K562 (cell line): ENCODE measurements around the gene KRT75. TPM values are rescaled to one million over a fixed set of nuclear protein-coding genes. Genes with fewer than 3 reads are reported as not detected.

Experiments
- ATAC-seq: fragments of 200-7000 bp; cut with Tn5 transposase; 3 replicates; pipeline ENCODE4 v1.9.1; 2020; ENCODE audit warnings: moderate library complexity
- BruUV-seq: library from RNA; stranded (reverse); fragments of 400-500 nt; replicated peaks from 2 replicates; lab custom pipeline; 2021; lab: Mats Ljungman, UMichigan
- CTCF ChIA-PET: fragments of 300-600 bp; formaldehyde crosslinking; extraction: SDS; loops from one replicate; lab custom pipeline; 2021; ENCODE audit warnings: low intra/inter-chr PET ratio; lab: Yijun Ruan, JAX
- POLR2A ChIA-PET: fragments of 300-600, 350-650 bp; sonication (Branson Sonifier 250); formaldehyde crosslinking; extraction: SDS; loops from one replicate; lab custom pipeline; 2021; ENCODE audit warnings: antibody characterized with exemption, inconsistent platforms; lab: Yijun Ruan, JAX
- DNase-seq, 4 experiments: peaks; one replicate each; pipeline versions ENCODE4 v3.0.0 to v3.0.0-alpha.2; 2011 to 2018; ENCODE audit warnings: low spot score in 3 of 4, mixed read lengths in 3 of 4; ENCODE audit errors: extremely low read depth in 1 of 4
- FAIRE-seq: peaks from 2 replicates; lab custom pipeline; 2011; peaks lifted over from hg19 to GRCh38; lab: Jason Lieb, UNC
- H2AFZ ChIP-seq: 2 replicates; pipeline ENCODE4 v1.6.0; 2011; ENCODE audit warnings: low read depth, low read length, control low read depth, inconsistent platforms
- H3K27ac ChIP-seq: fragments of 200-600 bp; 3 replicates; pipeline ENCODE4 v1.8.0; 2011; ENCODE audit warnings: low read depth, mild to moderate bottlenecking, control low read depth, inconsistent platforms, low read length, moderate library complexity, mixed read lengths; ENCODE audit errors: extremely low read depth
- H3K27me3 ChIP-seq, 2 experiments: fragments of 300-600 bp in 1 of 2; 2 replicates in 1 of 2; 3 replicates in 1 of 2; pipeline versions ENCODE4 v1.6.0 to v1.8.0; 2011; ENCODE audit warnings: inconsistent platforms in 2 of 2, low read length in 2 of 2, mild to moderate bottlenecking in 1 of 2, mixed read lengths in 1 of 2, moderate library complexity in 1 of 2; ENCODE audit not compliant: control insufficient read depth in 2 of 2, insufficient read depth in 2 of 2
- H3K36me3 ChIP-seq: fragments of 300-600 bp; 3 replicates; pipeline ENCODE4 v1.8.0; 2011; ENCODE audit warnings: mild to moderate bottlenecking, low read length, inconsistent platforms; ENCODE audit not compliant: control insufficient read depth, insufficient read depth
- H3K4me1 ChIP-seq, 2 experiments: fragments of 200-600 bp in 1 of 2; replicated peaks in 1 of 2; 2 replicates in 1 of 2; 3 replicates in 1 of 2; pipeline versions ENCODE4 v1.5.1 to v1.8.0; 2011; ENCODE audit warnings: inconsistent platforms in 2 of 2, low read length in 2 of 2, mild to moderate bottlenecking in 1 of 2, mixed read lengths in 1 of 2, moderate library complexity in 1 of 2; ENCODE audit not compliant: control insufficient read depth in 2 of 2, insufficient read depth in 2 of 2
- H3K4me2 ChIP-seq: 2 replicates; pipeline ENCODE4 v1.6.1; 2011; ENCODE audit warnings: low read length, control low read depth, inconsistent platforms, mixed read lengths; ENCODE audit not compliant: insufficient read depth
- H3K4me3 ChIP-seq: fragments of 200-600 bp; sonication (generic), shearing (Covaris generic); 2 replicates; pipeline ENCODE4 v1.5.1; 2016; ENCODE audit warnings: control low read depth, inconsistent platforms
- H3K79me2 ChIP-seq: fragments of 200-600 bp; 3 replicates; pipeline ENCODE4 v1.8.0; 2011; ENCODE audit warnings: low read length, inconsistent platforms; ENCODE audit not compliant: control insufficient read depth, insufficient read depth
- H3K9ac ChIP-seq, 2 experiments: 2 replicates each; pipeline versions ENCODE4 v1.6.0 to v1.6.1; 2011; ENCODE audit warnings: low read depth in 2 of 2, low read length in 2 of 2, control low read depth in 1 of 2, inconsistent platforms in 1 of 2, mild to moderate bottlenecking in 1 of 2, mixed read lengths in 1 of 2; ENCODE audit not compliant: insufficient read depth in 1 of 2
- H3K9me1 ChIP-seq: one replicate; pipeline ENCODE4 v1.6.0; 2011; ENCODE audit warnings: inconsistent platforms, mild to moderate bottlenecking, low read length, moderate library complexity; ENCODE audit not compliant: control insufficient read depth, insufficient read depth
- H3K9me3 ChIP-seq: replicated peaks from 2 replicates; pipeline ENCODE4 v1.5.1; 2011; ENCODE audit warnings: low read depth, low read length, inconsistent platforms; ENCODE audit not compliant: control insufficient read depth, insufficient read depth
- H4K20me1 ChIP-seq: replicated peaks from 2 replicates; pipeline ENCODE4 v1.6.1; 2011; ENCODE audit warnings: low read length, inconsistent platforms, mixed read lengths; ENCODE audit not compliant: control insufficient read depth, insufficient read depth
- FOXA1 ChIP-seq: fragments of 450-650 bp; IDR thresholded peaks from 2 replicates; pipeline ENCODE4 v1.6.1; 2016; ENCODE audit warnings: mild to moderate bottlenecking, borderline replicate concordance
- IFI16 ChIP-seq: fragments of 250-450 bp; sonication (Bioruptor Pico); IDR thresholded peaks from 2 replicates; pipeline ENCODE4 v2.1.2; 2022; ENCODE audit warnings: mild to moderate bottlenecking, inconsistent platforms
- NFRKB ChIP-seq: fragments of 450-650 bp; IDR thresholded peaks from 2 replicates; pipeline ENCODE4 v1.6.1; 2016; ENCODE audit warnings: low read depth
- NR4A1 ChIP-seq, 2 experiments: fragments of 250-450 bp in 1 of 2; fragments of 450-650 bp in 1 of 2; sonication (Bioruptor Pico) in 1 of 2; IDR thresholded peaks; 2 replicates each; pipeline versions ENCODE4 v1.4.0 to v1.6.1; 2016 to 2020; ENCODE audit warnings: mild to moderate bottlenecking in 2 of 2, missing compliant biosample characterization in 1 of 2, missing genetic modification characterization in 1 of 2, moderate library complexity in 1 of 2
- PHB2 ChIP-seq: fragments of 450-650 bp; IDR thresholded peaks from 2 replicates; pipeline ENCODE4 v1.6.1; 2017; ENCODE audit warnings: low read depth
- SMARCA4 ChIP-seq: fragments of 450-650 bp; IDR thresholded peaks from 2 replicates; pipeline ENCODE4 v1.6.1; 2016
- YBX1 ChIP-seq: fragments of 450-650 bp; IDR thresholded peaks from 2 replicates; pipeline ENCODE4 v1.7.1; 2016; ENCODE audit warnings: mild to moderate bottlenecking
- ZEB2 ChIP-seq: fragments of 450-650 bp; IDR thresholded peaks from 2 replicates; pipeline ENCODE4 v1.6.1; 2016
- ZNF57 ChIP-seq: fragments of 450-650 bp; formaldehyde crosslinking; IDR thresholded peaks from 2 replicates; pipeline ENCODE4 v1.4.0; 2020; ENCODE audit warnings: mild to moderate bottlenecking, moderate library complexity
- ZNF696 ChIP-seq: fragments of 250-450 bp; sonication (Bioruptor Pico); conservative IDR thresholded peaks from 2 replicates; pipeline ENCODE4 v1.4.0; 2020; ENCODE audit warnings: mild to moderate bottlenecking, moderate library complexity
- WGBS: fragments of 100-300 bp; shearing (Covaris generic); methylation state at CpG from one replicate; pipeline ENCODE4 v1.1.6; 2016; ENCODE audit warnings: low coverage, mixed read lengths; ENCODE audit not compliant: insufficient coverage; ENCODE audit errors: missing lambda C conversion rate; 5-methylcytosine and 5-hydroxymethylcytosine counted together
- in situ Hi-C: fragments of 300-500 bp; cut with MboI; formaldehyde crosslinking; loops from 4 replicates; pipeline ENCODE4 v1.15.0; 2018; ENCODE audit warnings: inconsistent platforms, mixed read lengths
- intact Hi-C: fragments of 100-400 bp; cut with micrococcal nuclease; formaldehyde crosslinking; loops from 2 replicates; pipeline ENCODE4 v1.14.2; 2022
- polyA plus RNA-seq, 8 experiments: library from polyadenylated mRNA; depleted of rRNA in 4 of 8; stranded (reverse) in 5 of 8; unstranded in 3 of 8; fragments of >200 nt; fragmentation: Nextera tagmentation in 2 of 8; fragmentation: Illumina TruSeq in 1 of 8; extraction: Ambion mirVana in 2 of 8; extraction: Trizol in 1 of 8; gene quantifications; 2 replicates each; pipeline versions ENCODE4 v1.2.1 to v1.2.3, GENCODE V29; 2011 to 2014; ENCODE audit warnings: inconsistent platforms in 1 of 8, missing spikeins in 1 of 8
- total RNA-seq, 7 experiments: library from RNA; depleted of rRNA in 6 of 7; stranded (reverse); fragments of >200 nt in 6 of 7; fragmentation: Illumina TruSeq in 2 of 7; extraction: Trizol in 2 of 7; gene quantifications; 2 replicates each; pipeline versions ENCODE4 v1.2.1 to v1.2.3, GENCODE V29; 2011 to 2021; ENCODE audit warnings: low replicate concordance in 1 of 7
- TF ChIP-seq, protein P1 (sequence below): sonication (generic); formaldehyde crosslinking; IDR thresholded peaks from 2 replicates; pipeline ENCODE4 v1.9.0; 2022; ENCODE audit warnings: mild to moderate bottlenecking, missing genetic modification reagents
- TF ChIP-seq, protein P2 (sequence below), 2 experiments: IDR thresholded peaks in 1 of 2; conservative IDR thresholded peaks in 1 of 2; 2 replicates each; pipeline ENCODE4 v1.6.1; 2016; ENCODE audit warnings: low read depth in 2 of 2, mild to moderate bottlenecking in 1 of 2, missing compliant biosample characterization in 1 of 2, missing genetic modification characterization in 1 of 2, moderate library complexity in 1 of 2

KRT75 gene
- total and polyA plus RNA-seq, 9 of the 15 experiments (the other 6 are each of a cell fraction or from before 2014, with no cell fraction given) = not detected

DNA sequence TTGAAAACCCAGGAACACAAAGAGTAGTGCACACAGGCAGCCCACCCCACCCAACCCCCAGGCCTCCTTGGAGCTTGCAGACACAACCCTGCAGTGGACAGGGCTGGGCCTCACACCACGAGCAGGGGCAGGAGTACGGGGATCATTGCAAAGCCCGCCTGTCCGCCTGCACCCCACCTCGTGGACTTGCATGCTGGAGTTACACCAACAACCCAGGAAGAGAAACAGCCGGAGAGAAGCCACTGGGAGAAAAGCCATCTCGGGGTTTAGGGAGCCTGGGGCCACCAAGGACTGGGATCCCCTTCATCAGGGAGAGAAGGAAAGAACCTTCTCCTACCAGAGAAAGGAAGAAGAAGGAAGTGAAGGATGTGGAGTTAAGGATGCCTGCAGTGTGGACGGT is 56.9 kb downstream of the KRT75 start:
- in situ Hi-C loops (no loop called here), intact Hi-C loops (loop anchor here (10.0 kb wide), 1 partner anchor 608 kb away; no protein-coding TSS in a partner anchor)
- WGBS = 3% methylated on average over 8 of the region's 8 CpGs
- TF ChIP-seq FOXA1 = no peak
- no peak for TF ChIP-seq PHB2
- no peak for TF ChIP-seq ZNF696 (CRISPR knock-in tag)
- TF ChIP-seq, protein P1, sequence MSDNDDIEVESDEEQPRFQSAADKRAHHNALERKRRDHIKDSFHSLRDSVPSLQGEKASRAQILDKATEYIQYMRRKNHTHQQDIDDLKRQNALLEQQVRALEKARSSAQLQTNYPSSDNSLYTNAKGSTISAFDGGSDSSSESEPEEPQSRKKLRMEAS (CRISPR knock-in tag) = no peak
- TF ChIP-seq IFI16 (CRISPR knock-in tag) = no peak
- TF ChIP-seq YBX1 = no peak
- no peak for TF ChIP-seq NR4A1 (CRISPR knock-in tag; IDR thresholded peaks at IDR 0.05)
- no peak for TF ChIP-seq NR4A1 (tag; IDR thresholded peaks at IDR 0.05)
- no peak for TF ChIP-seq ZEB2
- no peak for TF ChIP-seq ZNF57 (CRISPR knock-in tag)
- TF ChIP-seq NFRKB = no peak
- TF ChIP-seq, protein P2, sequence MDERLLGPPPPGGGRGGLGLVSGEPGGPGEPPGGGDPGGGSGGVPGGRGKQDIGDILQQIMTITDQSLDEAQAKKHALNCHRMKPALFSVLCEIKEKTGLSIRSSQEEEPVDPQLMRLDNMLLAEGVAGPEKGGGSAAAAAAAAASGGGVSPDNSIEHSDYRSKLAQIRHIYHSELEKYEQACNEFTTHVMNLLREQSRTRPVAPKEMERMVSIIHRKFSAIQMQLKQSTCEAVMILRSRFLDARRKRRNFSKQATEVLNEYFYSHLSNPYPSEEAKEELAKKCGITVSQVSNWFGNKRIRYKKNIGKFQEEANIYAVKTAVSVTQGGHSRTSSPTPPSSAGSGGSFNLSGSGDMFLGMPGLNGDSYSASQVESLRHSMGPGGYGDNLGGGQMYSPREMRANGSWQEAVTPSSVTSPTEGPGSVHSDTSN (CRISPR knock-in tag; IDR thresholded peaks at IDR 0.05; ENCODE audit: low read depth) = no peak
- TF ChIP-seq, protein P2 (tag; conservative IDR thresholded peaks at IDR 0.05; ENCODE audit: low read depth) = no peak
- TF ChIP-seq SMARCA4 = no peak
- no peaks in the 10 kb centered on the region for H3K79me2 ChIP-seq
- no peak overlapping the region for H3K4me2 ChIP-seq
- CTCF ChIA-PET = no interaction called here
- DNase-seq = no peak
- H3K27me3 ChIP-seq = peaks cover 5 to 42% of the 10 kb centered on the region in 2 experiments; a peak in 4 of 5 replicates
- H3K4me1 ChIP-seq = peaks cover 0 to 5% of the 10 kb centered on the region in 2 experiments; a peak in 1 of 5 replicates
- H3K9ac ChIP-seq = no peak overlapping the region
- no peak overlapping the region for H3K4me3 ChIP-seq
- no TSS peak for BruUV-seq
- H3K9me1 ChIP-seq = no peaks in the 10 kb centered on the region
- no peaks in the 10 kb centered on the region for H3K9me3 ChIP-seq
- no peaks in the 10 kb centered on the region for H4K20me1 ChIP-seq
- ATAC-seq = no peak
- H2AFZ ChIP-seq = no peak overlapping the region
- POLR2A ChIA-PET = interaction anchor here (1.2 kb wide), 1 partner anchor 489 kb away, joined by 3 read pairs; no protein-coding TSS in a partner anchor
- no peak overlapping the region for H3K27ac ChIP-seq
- H3K36me3 ChIP-seq = no peaks in the 10 kb centered on the region
- no peak for FAIRE-seq

Other genes starting within 250 kb of the KRT75 start
Only the 7 nearest of the 18 such genes appear.
- gene KRT85, start 66.9 kb downstream of the KRT75 start, total RNA-seq (2014; rRNA removed) = not detected in 2 replicates
- gene KRT85, start 66.9 kb downstream of the KRT75 start, total RNA-seq (2014; rRNA removed; fragmentation: Illumina TruSeq; extraction: Trizol) = not detected in 2 replicates
- not detected in 2 replicates for gene KRT85, start 66.9 kb downstream of the KRT75 start, total RNA-seq (2015; rRNA removed; fragmentation: Illumina TruSeq; extraction: Trizol)
- gene KRT85, start 66.9 kb downstream of the KRT75 start, total RNA-seq (2021) = not detected in 2 replicates
- gene KRT85, start 66.9 kb downstream of the KRT75 start, polyA plus RNA-seq (2011; rRNA removed) = not detected in 2 replicates
- not detected in 2 replicates for gene KRT85, start 66.9 kb downstream of the KRT75 start, polyA plus RNA-seq (2014; fragmentation: Illumina TruSeq; extraction: Trizol)
- not detected for gene KRT85, start 66.9 kb downstream of the KRT75 start, polyA plus RNA-seq (2014; fragmentation: Nextera tagmentation; extraction: Ambion mirVana)
- gene KRT85, start 66.9 kb downstream of the KRT75 start, polyA plus RNA-seq (2014; rRNA removed) = not detected in 2 replicates
- not detected in 2 replicates for gene KRT84, start 48.7 kb downstream of the KRT75 start, total RNA-seq (2014; rRNA removed)
- gene KRT84, start 48.7 kb downstream of the KRT75 start, total RNA-seq (2014; rRNA removed; fragmentation: Illumina TruSeq; extraction: Trizol) = not detected in 2 replicates
- not detected in 2 replicates for gene KRT84, start 48.7 kb downstream of the KRT75 start, total RNA-seq (2015; rRNA removed; fragmentation: Illumina TruSeq; extraction: Trizol)
- gene KRT84, start 48.7 kb downstream of the KRT75 start, total RNA-seq (2021) = not detected in 2 replicates
- not detected in 2 replicates for gene KRT84, start 48.7 kb downstream of the KRT75 start, polyA plus RNA-seq (2011; rRNA removed)
- gene KRT84, start 48.7 kb downstream of the KRT75 start, polyA plus RNA-seq (2014; fragmentation: Illumina TruSeq; extraction: Trizol) = not detected in 2 replicates
- gene KRT84, start 48.7 kb downstream of the KRT75 start, polyA plus RNA-seq (2014; fragmentation: Nextera tagmentation; extraction: Ambion mirVana) = not detected
- gene KRT84, start 48.7 kb downstream of the KRT75 start, polyA plus RNA-seq (2014; rRNA removed) = not detected in 2 replicates
- not detected in 2 replicates for gene KRT82, start 28.0 kb downstream of the KRT75 start, total RNA-seq (2014; rRNA removed)
- not detected in 2 replicates for gene KRT82, start 28.0 kb downstream of the KRT75 start, total RNA-seq (2014; rRNA removed; fragmentation: Illumina TruSeq; extraction: Trizol)
- not detected in 2 replicates for gene KRT82, start 28.0 kb downstream of the KRT75 start, total RNA-seq (2015; rRNA removed; fragmentation: Illumina TruSeq; extraction: Trizol)
- gene KRT82, start 28.0 kb downstream of the KRT75 start, total RNA-seq (2021) = not detected in 2 replicates
- not detected in 2 replicates for gene KRT82, start 28.0 kb downstream of the KRT75 start, polyA plus RNA-seq (2011; rRNA removed)
- gene KRT82, start 28.0 kb downstream of the KRT75 start, polyA plus RNA-seq (2014; fragmentation: Illumina TruSeq; extraction: Trizol) = not detected in 2 replicates
- gene KRT82, start 28.0 kb downstream of the KRT75 start, polyA plus RNA-seq (2014; fragmentation: Nextera tagmentation; extraction: Ambion mirVana) = not detected
- not detected in 2 replicates for gene KRT82, start 28.0 kb downstream of the KRT75 start, polyA plus RNA-seq (2014; rRNA removed)
- not detected in 2 replicates for gene KRT6B, start 17.8 kb upstream of the KRT75 start, total RNA-seq (2014; rRNA removed)
- not detected in 2 replicates for gene KRT6B, start 17.8 kb upstream of the KRT75 start, total RNA-seq (2014; rRNA removed; fragmentation: Illumina TruSeq; extraction: Trizol)
- gene KRT6B, start 17.8 kb upstream of the KRT75 start, total RNA-seq (2015; rRNA removed; fragmentation: Illumina TruSeq; extraction: Trizol) = not detected in 2 replicates
- gene KRT6B, start 17.8 kb upstream of the KRT75 start, total RNA-seq (2021) = not detected in 2 replicates
- not detected in 2 replicates for gene KRT6B, start 17.8 kb upstream of the KRT75 start, polyA plus RNA-seq (2011; rRNA removed)
- not detected in 2 replicates for gene KRT6B, start 17.8 kb upstream of the KRT75 start, polyA plus RNA-seq (2014; fragmentation: Illumina TruSeq; extraction: Trizol)
- not detected for gene KRT6B, start 17.8 kb upstream of the KRT75 start, polyA plus RNA-seq (2014; fragmentation: Nextera tagmentation; extraction: Ambion mirVana)
- gene KRT6B, start 17.8 kb upstream of the KRT75 start, polyA plus RNA-seq (2014; rRNA removed) = not detected in 2 replicates
- not detected in 2 replicates for gene KRT6C, start 39.4 kb upstream of the KRT75 start, total RNA-seq (2014; rRNA removed)
- gene KRT6C, start 39.4 kb upstream of the KRT75 start, total RNA-seq (2014; rRNA removed; fragmentation: Illumina TruSeq; extraction: Trizol) = not detected in 2 replicates
- not detected in 2 replicates for gene KRT6C, start 39.4 kb upstream of the KRT75 start, total RNA-seq (2015; rRNA removed; fragmentation: Illumina TruSeq; extraction: Trizol)
- not detected in 2 replicates for gene KRT6C, start 39.4 kb upstream of the KRT75 start, total RNA-seq (2021)
- not detected in 2 replicates for gene KRT6C, start 39.4 kb upstream of the KRT75 start, polyA plus RNA-seq (2011; rRNA removed)
- gene KRT6C, start 39.4 kb upstream of the KRT75 start, polyA plus RNA-seq (2014; fragmentation: Illumina TruSeq; extraction: Trizol) = not detected in 2 replicates
- gene KRT6C, start 39.4 kb upstream of the KRT75 start, polyA plus RNA-seq (2014; fragmentation: Nextera tagmentation; extraction: Ambion mirVana) = not detected
- gene KRT6C, start 39.4 kb upstream of the KRT75 start, polyA plus RNA-seq (2014; rRNA removed) = not detected in 2 replicates
- not detected in 2 replicates for gene KRT6A, start 58.9 kb upstream of the KRT75 start, total RNA-seq (2014; rRNA removed)
- not detected in 2 replicates for gene KRT6A, start 58.9 kb upstream of the KRT75 start, total RNA-seq (2014; rRNA removed; fragmentation: Illumina TruSeq; extraction: Trizol)
- not detected in 2 replicates for gene KRT6A, start 58.9 kb upstream of the KRT75 start, total RNA-seq (2015; rRNA removed; fragmentation: Illumina TruSeq; extraction: Trizol)
- not detected in 2 replicates for gene KRT6A, start 58.9 kb upstream of the KRT75 start, total RNA-seq (2021)
- gene KRT6A, start 58.9 kb upstream of the KRT75 start, polyA plus RNA-seq (2011; rRNA removed) = 0.26 TPM in 1 of 2 replicates, not detected in the other
- gene KRT6A, start 58.9 kb upstream of the KRT75 start, polyA plus RNA-seq (2014; fragmentation: Illumina TruSeq; extraction: Trizol) = not detected in 2 replicates
- gene KRT6A, start 58.9 kb upstream of the KRT75 start, polyA plus RNA-seq (2014; fragmentation: Nextera tagmentation; extraction: Ambion mirVana) = not detected
- gene KRT6A, start 58.9 kb upstream of the KRT75 start, polyA plus RNA-seq (2014; rRNA removed) = not detected in 2 replicates
- gene KRT5, start 86.0 kb upstream of the KRT75 start, total RNA-seq (2014; rRNA removed) = not detected in 2 replicates
- gene KRT5, start 86.0 kb upstream of the KRT75 start, total RNA-seq (2014; rRNA removed; fragmentation: Illumina TruSeq; extraction: Trizol) = not detected in 2 replicates
- gene KRT5, start 86.0 kb upstream of the KRT75 start, total RNA-seq (2015; rRNA removed; fragmentation: Illumina TruSeq; extraction: Trizol) = not detected in 2 replicates
- not detected in 2 replicates for gene KRT5, start 86.0 kb upstream of the KRT75 start, total RNA-seq (2021)
- 0.12 and 0.32 TPM in 2 replicates for gene KRT5, start 86.0 kb upstream of the KRT75 start, polyA plus RNA-seq (2011; rRNA removed)
- gene KRT5, start 86.0 kb upstream of the KRT75 start, polyA plus RNA-seq (2014; fragmentation: Illumina TruSeq; extraction: Trizol) = not detected in 2 replicates
- not detected for gene KRT5, start 86.0 kb upstream of the KRT75 start, polyA plus RNA-seq (2014; fragmentation: Nextera tagmentation; extraction: Ambion mirVana)
- not detected in 2 replicates for gene KRT5, start 86.0 kb upstream of the KRT75 start, polyA plus RNA-seq (2014; rRNA removed)